H9 (cell line): ENCODE results near the gene MRPL20. TPM values are rescaled to one million over a fixed set of nuclear protein-coding genes. Genes with fewer than 3 reads are reported as not detected.

ENCODE experiments used
- DNase-seq: peaks from one replicate; pipeline ENCODE4 v3.0.0-alpha.2; 2017
- H2AFZ ChIP-seq: one replicate; pipeline ENCODE4 v1.6.1; 2013; ENCODE audit warnings: mild to moderate bottlenecking, low read length, control low read depth, moderate library complexity
- H2AK5ac ChIP-seq: 2 replicates; pipeline ENCODE4 v1.6.1; 2013; ENCODE audit warnings: low read length, control low read depth, mixed read lengths; ENCODE audit not compliant: insufficient read length
- H2BK120ac ChIP-seq: one replicate; pipeline ENCODE4 v1.6.1; 2013; ENCODE audit warnings: low read depth, mild to moderate bottlenecking, low read length, control low read depth, inconsistent platforms; ENCODE audit not compliant: poor library complexity, severe bottlenecking
- H2BK12ac ChIP-seq: 2 replicates; pipeline ENCODE4 v1.6.1; 2013; ENCODE audit warnings: low read length, control low read depth, mixed read lengths, low read depth; ENCODE audit not compliant: insufficient read length
- H2BK15ac ChIP-seq: 2 replicates; pipeline ENCODE4 v1.6.1; 2013; ENCODE audit warnings: low read depth, low read length, control low read depth
- H2BK20ac ChIP-seq: one replicate; pipeline ENCODE4 v1.6.1; 2013; ENCODE audit warnings: low read depth, mild to moderate bottlenecking, low read length, control low read depth, inconsistent platforms; ENCODE audit not compliant: poor library complexity, severe bottlenecking
- H2BK5ac ChIP-seq: 2 replicates; pipeline ENCODE4 v1.6.1; 2013; ENCODE audit warnings: low read length, control low read depth, mixed read lengths; ENCODE audit not compliant: insufficient read length
- H3K14ac ChIP-seq: 2 replicates; pipeline ENCODE4 v1.6.1; 2013; ENCODE audit warnings: low read length, control low read depth; ENCODE audit not compliant: insufficient read depth
- H3K18ac ChIP-seq: 2 replicates; pipeline ENCODE4 v1.6.1; 2013; ENCODE audit warnings: low read depth, mild to moderate bottlenecking, mixed read lengths, low read length, control low read depth; ENCODE audit not compliant: insufficient read length
- H3K23ac ChIP-seq: 2 replicates; pipeline ENCODE4 v1.6.1; 2013; ENCODE audit warnings: low read length, control low read depth, mixed read lengths, low read depth; ENCODE audit not compliant: insufficient read length
- H3K23me2 ChIP-seq: 2 replicates; pipeline ENCODE4 v1.6.1; 2013; ENCODE audit warnings: low read depth, mild to moderate bottlenecking, mixed read lengths, low read length, control low read depth; ENCODE audit not compliant: insufficient read length, poor library complexity, severe bottlenecking
- H3K27ac ChIP-seq: 2 replicates; pipeline ENCODE4 v1.5.1; 2013; ENCODE audit warnings: low read length, control low read depth, mixed read lengths, low read depth; ENCODE audit not compliant: insufficient read length
- H3K27me3 ChIP-seq: 2 replicates; pipeline ENCODE4 v1.6.1; 2013; ENCODE audit warnings: low read length, control low read depth, inconsistent platforms; ENCODE audit not compliant: insufficient read depth
- H3K4ac ChIP-seq: 2 replicates; pipeline ENCODE4 v1.6.1; 2013; ENCODE audit warnings: low read depth, mild to moderate bottlenecking, control low read depth, inconsistent platforms, low read length, moderate library complexity
- H3K4me1 ChIP-seq: 2 replicates; pipeline ENCODE4 v1.6.1; 2013; ENCODE audit warnings: low read length, control low read depth, inconsistent platforms; ENCODE audit not compliant: insufficient read depth
- H3K4me2 ChIP-seq: 2 replicates; pipeline ENCODE4 v1.6.1; 2013; ENCODE audit warnings: low read length, control low read depth, mixed read lengths; ENCODE audit not compliant: insufficient read length, insufficient read depth
- H3K56ac ChIP-seq: 2 replicates; pipeline ENCODE4 v1.6.1; 2013; ENCODE audit warnings: low read depth, mild to moderate bottlenecking, mixed read lengths, low read length, control low read depth; ENCODE audit not compliant: insufficient read length
- H3K79me1 ChIP-seq: 2 replicates; pipeline ENCODE4 v1.6.1; 2013; ENCODE audit warnings: low read depth, mild to moderate bottlenecking, moderate library complexity, low read length, control low read depth, inconsistent platforms; ENCODE audit not compliant: insufficient read depth, poor library complexity, severe bottlenecking
- H3K79me2 ChIP-seq: 2 replicates; pipeline ENCODE4 v1.6.1; 2013; ENCODE audit warnings: low read length, control low read depth, inconsistent platforms; ENCODE audit not compliant: insufficient read depth
- H3K9ac ChIP-seq: 2 replicates; pipeline ENCODE4 v1.6.1; 2013; ENCODE audit warnings: low read length, control low read depth, mixed read lengths; ENCODE audit not compliant: insufficient read length; ENCODE audit errors: extremely low read depth
- H3K9me3 ChIP-seq: one replicate; pipeline ENCODE4 v1.6.1; 2013; ENCODE audit warnings: low read depth, low read length, inconsistent platforms; ENCODE audit not compliant: control insufficient read depth
- H3T11ph ChIP-seq: one replicate; pipeline ENCODE4 v1.6.1; 2013; ENCODE audit warnings: mild to moderate bottlenecking, low read length, control low read depth, inconsistent platforms
- H4K20me1 ChIP-seq: one replicate; pipeline ENCODE4 v1.6.1; 2013; ENCODE audit not compliant: control insufficient read depth, insufficient read length, insufficient read depth
- H4K5ac ChIP-seq: 2 replicates; pipeline ENCODE4 v1.6.1; 2013; ENCODE audit warnings: low read depth, mild to moderate bottlenecking, mixed read lengths, low read length, control low read depth; ENCODE audit not compliant: insufficient read length
- H4K8ac ChIP-seq: replicated peaks from 2 replicates; pipeline ENCODE4 v1.6.1; 2013; ENCODE audit warnings: low read length, control low read depth, mixed read lengths, low read depth; ENCODE audit not compliant: insufficient read length
- H4K91ac ChIP-seq: 2 replicates; pipeline ENCODE4 v1.6.1; 2013; ENCODE audit warnings: low read depth, mild to moderate bottlenecking, moderate library complexity, mixed read lengths, low read length, control low read depth; ENCODE audit not compliant: insufficient read length
- H3K27ac Mint-ChIP-seq, 3 experiments: 2 replicates in 2 of 3; 3 replicates in 1 of 3; pipeline ENCODE4 v1.8.0; 2020 to 2021; ENCODE audit warnings: mixed read lengths in 3 of 3, mild to moderate bottlenecking in 1 of 3, moderate library complexity in 1 of 3
- H3K27me3 Mint-ChIP-seq: 2 replicates; pipeline ENCODE4 v1.8.0; 2021; ENCODE audit warnings: low read depth, mild to moderate bottlenecking, moderate library complexity, mixed read lengths
- H3K36me3 Mint-ChIP-seq, 3 experiments: 2 replicates in 2 of 3; 3 replicates in 1 of 3; pipeline ENCODE4 v1.8.0; 2020 to 2021; ENCODE audit warnings: low read depth in 3 of 3, mixed read lengths in 3 of 3; ENCODE audit not compliant: insufficient read depth in 1 of 3
- H3K4me1 Mint-ChIP-seq, 2 experiments: 2 replicates each; pipeline ENCODE4 v1.8.0; 2020; ENCODE audit warnings: mixed read lengths in 2 of 2
- H3K4me3 Mint-ChIP-seq, 2 experiments: 2 replicates in 1 of 2; 3 replicates in 1 of 2; pipeline ENCODE4 v1.8.0; 2020 to 2021; ENCODE audit warnings: mild to moderate bottlenecking in 2 of 2, mixed read lengths in 2 of 2, moderate library complexity in 1 of 2
- H3K9me3 Mint-ChIP-seq, 2 experiments: 2 replicates in 1 of 2; 3 replicates in 1 of 2; pipeline ENCODE4 v1.8.0; 2020; ENCODE audit warnings: mild to moderate bottlenecking in 2 of 2, mixed read lengths in 2 of 2, moderate library complexity in 1 of 2
- CTCF ChIP-seq: fragments of 200-600 bp; sonication (generic); conservative IDR thresholded peaks from 3 replicates; pipeline ENCODE4 v1.8.0; 2021; ENCODE audit warnings: antibody characterized with exemption, mild to moderate bottlenecking
- WGBS: extraction: QIAGEN DNeasy Blood & Tissue Kit; methylation state at CpG from one replicate; pipeline ENCODE4 v1.1.7; 2013; ENCODE audit warnings: missing lambda C conversion rate, low lambda C conversion rate, mixed read lengths; ENCODE audit not compliant: insufficient read length; ENCODE audit errors: extremely low coverage; 5-methylcytosine and 5-hydroxymethylcytosine counted together
- total RNA-seq: library from RNA; stranded (reverse); gene quantifications from 2 replicates; pipeline ENCODE4 v1.2.1, GENCODE V29; 2021

The MRPL20 gene
- total RNA-seq, 1 experiment from 2014 or later = 162 TPM

GRCh38 chr1:1395166-1395565 lies 11.9 kb downstream of the MRPL20 start:
- no peak overlapping the region for H3K18ac ChIP-seq
- Mint-ChIP-seq H3K4me3 (no peak overlapping the region), H3K36me3 (peaks cover 61 to 88% (median 75%) of the 10 kb centered on the region in 3 experiments), H3K4me1 (peaks cover 5 to 10% of the 10 kb centered on the region in 2 experiments), H3K9me3 (peaks cover 0 to 2% of the 10 kb centered on the region in 2 experiments; a peak in 1 of 5 replicates), H3K27ac (no peak overlapping the region; a peak in 1 of 7 replicates), H3K27me3 (no peaks in the 10 kb centered on the region)
- no peak overlapping the region for H2AFZ ChIP-seq
- no peak for TF ChIP-seq CTCF
- H3K4me2 ChIP-seq = no peak overlapping the region
- H2BK12ac ChIP-seq = no peak overlapping the region
- no CpG with 5 or more reads among the region's 11 CpGs for WGBS
- no peak overlapping the region for H3K23ac ChIP-seq
- DNase-seq = no peak
- no peak overlapping the region for H4K5ac ChIP-seq
- H2BK20ac ChIP-seq = no peak overlapping the region
- peaks cover 12% of the 10 kb centered on the region for H3K79me1 ChIP-seq
- H2AK5ac ChIP-seq = no peak overlapping the region
- no peak overlapping the region for H3K9ac ChIP-seq
- H2BK15ac ChIP-seq = no peak overlapping the region
- no peaks in the 10 kb centered on the region for H3K27me3 ChIP-seq
- H3K79me2 ChIP-seq = peaks cover 8% of the 10 kb centered on the region; the same call in 1 of the 2 replicates
- no peak overlapping the region for H4K8ac ChIP-seq
- H3K4me1 ChIP-seq = no peaks in the 10 kb centered on the region
- H2BK5ac ChIP-seq = no peak overlapping the region
- H3K56ac ChIP-seq = no peak overlapping the region
- H2BK120ac ChIP-seq = no peak overlapping the region
- no peak overlapping the region for H3K4ac ChIP-seq
- H4K20me1 ChIP-seq = no peaks in the 10 kb centered on the region
- H3K27ac ChIP-seq = no peak overlapping the region
- H3K9me3 ChIP-seq = no peaks in the 10 kb centered on the region
- no peak overlapping the region for H3K14ac ChIP-seq
- H3K23me2 ChIP-seq = peaks cover 11% of the 10 kb centered on the region
- no peak overlapping the region for H4K91ac ChIP-seq
- no peak overlapping the region for H3T11ph ChIP-seq
